ENCODE results near the gene TGIF1.
"Not testable (repeated sequence)": the region's sequence is repeated elsewhere in the genome, so short reads cannot be mapped to it uniquely, and the experiment has no call there.

TGIF1 gene

GRCh38 chr18:3458378-3458777 is 8.4 kb downstream of the TGIF1 start:
- Histone ChIP-seq H3K36me3 (ENCODE audit: control insufficient read depth, low read depth, low read length) (peaks cover 51% of the 10 kb centered on the region), H3K4me3 (ENCODE audit: low read length) (no peak overlapping the region), H3K9me3 (ENCODE audit: control insufficient read depth, low read depth, low read length) (no peaks in the 10 kb centered on the region), H3K9ac (ENCODE audit: low read length) (no peak overlapping the region), H3K4me1 (ENCODE audit: control insufficient read depth, low read depth, low read length) (peaks cover 65% of the 10 kb centered on the region), H3K27ac (ENCODE audit: low read length) (peak overlapping the region; percentile 54), H3K27me3 (ENCODE audit: control insufficient read depth, insufficient read depth, low read length) (no peaks in the 10 kb centered on the region)

DNA sequence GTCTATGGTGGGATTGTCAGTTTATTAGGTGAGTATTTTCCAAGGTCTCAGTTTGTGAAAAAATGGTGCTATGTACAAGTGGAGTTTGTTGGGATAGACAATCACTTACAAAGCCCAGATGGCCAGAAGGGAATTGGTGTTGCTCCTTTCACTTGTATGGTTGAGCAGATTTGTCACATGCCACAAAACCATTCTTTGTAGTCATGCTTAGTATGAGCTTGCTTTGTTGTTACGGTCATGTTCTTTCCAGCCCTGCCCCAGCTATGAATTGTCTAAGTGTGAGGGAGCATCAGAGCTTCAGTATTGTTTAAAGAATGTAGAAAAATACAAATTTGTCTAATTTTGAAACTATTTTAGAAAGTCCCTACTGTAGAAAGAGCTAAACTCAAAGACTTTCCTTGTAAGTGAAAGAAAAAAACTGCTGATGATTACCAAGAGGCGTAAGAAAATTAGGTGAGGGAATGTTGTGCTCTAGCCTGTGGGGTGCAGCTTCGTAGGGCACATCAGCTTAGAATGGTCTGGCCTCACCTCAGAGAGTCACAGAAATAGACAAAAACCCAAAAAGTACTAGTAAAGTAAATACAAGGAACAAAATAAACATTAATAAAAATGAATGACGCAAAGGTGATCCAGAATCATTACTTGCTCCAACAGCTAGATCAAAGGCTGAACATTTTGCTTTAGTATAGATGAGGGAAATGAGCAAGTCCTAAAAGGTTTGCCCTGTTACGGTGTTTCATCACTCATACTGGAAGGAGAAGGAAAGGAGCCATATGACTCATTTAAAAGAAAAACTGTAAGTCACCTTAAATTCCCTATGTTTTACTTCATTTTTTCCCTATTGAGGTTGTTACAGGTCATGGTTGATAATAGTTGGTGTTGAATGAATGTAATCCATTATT is 9.2 kb downstream of the TGIF1 start:
- H3K27me3 ChIP-seq (ENCODE audit: control insufficient read depth, insufficient read depth, low read length), result no peaks in the 10 kb centered on the region
- no peak overlapping the region for H3K9ac ChIP-seq (ENCODE audit: low read length)
- H3K36me3 ChIP-seq (ENCODE audit: control insufficient read depth, low read depth, low read length), result peaks cover 51% of the 10 kb centered on the region
- H3K9me3 ChIP-seq (ENCODE audit: control insufficient read depth, low read depth, low read length), result no peaks in the 10 kb centered on the region
- no peak overlapping the region for H3K4me3 ChIP-seq (ENCODE audit: low read length)
- peaks cover 65% of the 10 kb centered on the region for H3K4me1 ChIP-seq (ENCODE audit: control insufficient read depth, low read depth, low read length)
- H3K27ac ChIP-seq (ENCODE audit: low read length), result peak overlapping the region; percentile 54

DNA sequence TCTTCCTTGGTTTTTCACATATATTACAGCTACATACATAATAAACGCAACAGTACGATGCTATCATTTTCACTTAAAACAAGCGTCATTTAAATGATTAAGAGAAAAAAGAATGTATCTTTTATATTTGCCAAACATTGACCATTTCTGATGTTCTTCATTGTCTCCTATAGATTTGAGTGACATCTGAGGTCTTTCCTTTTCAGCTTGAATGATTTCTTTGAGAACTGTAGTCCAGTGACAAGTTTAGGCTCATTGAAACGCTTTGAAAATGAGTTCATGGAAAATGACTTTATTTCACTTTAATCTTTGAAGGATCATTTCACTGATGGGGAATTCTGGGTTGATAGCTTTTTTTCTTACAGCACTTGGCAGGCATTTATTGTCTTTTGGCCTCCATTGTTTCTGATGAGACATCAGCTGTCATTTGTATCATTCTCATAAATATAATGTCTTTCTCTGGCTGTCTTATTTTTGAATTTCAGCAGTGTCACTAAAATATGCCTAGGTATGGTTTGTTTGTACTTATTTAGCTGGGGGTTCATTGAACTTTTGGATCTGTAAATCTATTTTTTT is 10.9 kb downstream of the TGIF1 start:
- Histone ChIP-seq H3K27ac (ENCODE audit: low read length) (no peak overlapping the region), H3K9me3 (ENCODE audit: control insufficient read depth, low read depth, low read length) (no peaks in the 10 kb centered on the region), H3K9ac (ENCODE audit: low read length) (no peak overlapping the region), H3K36me3 (ENCODE audit: control insufficient read depth, low read depth, low read length) (peaks cover 49% of the 10 kb centered on the region), H3K4me3 (ENCODE audit: low read length) (no peak overlapping the region), H3K27me3 (ENCODE audit: control insufficient read depth, insufficient read depth, low read length) (no peaks in the 10 kb centered on the region), H3K4me1 (ENCODE audit: control insufficient read depth, low read depth, low read length) (peaks cover 51% of the 10 kb centered on the region)

DNA sequence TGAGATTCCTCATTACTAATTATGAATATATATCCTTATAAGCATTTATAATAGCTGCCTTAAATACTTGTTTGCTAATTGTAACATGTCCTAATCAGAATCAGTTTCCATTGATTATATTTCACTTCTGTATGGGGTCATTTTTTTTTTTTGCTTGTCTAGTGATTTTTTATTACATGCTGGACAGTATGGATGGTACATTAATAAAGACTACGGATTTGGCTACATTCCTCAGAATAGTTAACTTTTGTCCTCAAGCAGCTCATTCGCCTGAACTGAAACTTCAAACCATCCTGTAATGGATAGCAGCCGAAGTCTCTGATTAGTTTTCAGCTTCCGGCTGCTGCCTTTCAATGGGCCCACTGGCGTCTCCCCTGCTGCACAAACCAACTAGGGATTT is 11.7 kb downstream of the TGIF1 start:
- no peaks in the 10 kb centered on the region for H3K27me3 ChIP-seq (ENCODE audit: control insufficient read depth, insufficient read depth, low read length)
- H3K9me3 ChIP-seq (ENCODE audit: control insufficient read depth, low read depth, low read length), result no peaks in the 10 kb centered on the region
- H3K9ac ChIP-seq (ENCODE audit: low read length), result no peak overlapping the region
- no peak overlapping the region for H3K4me3 ChIP-seq (ENCODE audit: low read length)
- no peak overlapping the region for H3K27ac ChIP-seq (ENCODE audit: low read length)
- peaks cover 51% of the 10 kb centered on the region for H3K4me1 ChIP-seq (ENCODE audit: control insufficient read depth, low read depth, low read length)
- H3K36me3 ChIP-seq (ENCODE audit: control insufficient read depth, low read depth, low read length), result peaks cover 41% of the 10 kb centered on the region

DNA sequence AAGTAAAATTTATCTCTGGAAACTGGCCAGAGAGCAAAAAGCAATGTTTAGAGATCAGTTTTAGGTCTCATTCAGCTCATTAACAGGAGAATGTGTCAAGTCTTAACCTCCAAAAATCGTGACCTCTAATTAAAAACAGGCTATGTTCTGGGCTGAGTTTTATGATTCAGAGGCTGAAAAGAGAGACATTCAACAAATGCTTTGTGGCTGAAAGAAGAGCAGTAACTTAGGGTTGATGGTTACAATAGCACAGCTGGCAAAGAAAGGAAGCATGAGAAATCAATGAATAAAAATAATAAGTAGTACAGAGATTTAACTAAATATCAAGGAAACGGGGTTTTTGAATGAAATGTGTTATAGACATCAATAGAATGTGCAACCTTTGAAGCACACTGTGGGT is 13.1 kb downstream of the TGIF1 start:
- H3K27me3 ChIP-seq (ENCODE audit: control insufficient read depth, insufficient read depth, low read length), result no peaks in the 10 kb centered on the region
- peaks cover 28% of the 10 kb centered on the region for H3K36me3 ChIP-seq (ENCODE audit: control insufficient read depth, low read depth, low read length)
- peaks cover 47% of the 10 kb centered on the region for H3K4me1 ChIP-seq (ENCODE audit: control insufficient read depth, low read depth, low read length)
- H3K9me3 ChIP-seq (ENCODE audit: control insufficient read depth, low read depth, low read length), result no peaks in the 10 kb centered on the region
- no peak overlapping the region for H3K27ac ChIP-seq (ENCODE audit: low read length)
- no peak overlapping the region for H3K9ac ChIP-seq (ENCODE audit: low read length)
- no peak overlapping the region for H3K4me3 ChIP-seq (ENCODE audit: low read length)

GRCh38 chr18:3466045-3466444 is 16.1 kb downstream of the TGIF1 start:
- Histone ChIP-seq H3K9ac (ENCODE audit: low read length) (no peak overlapping the region), H3K4me1 (ENCODE audit: control insufficient read depth, low read depth, low read length) (peaks cover 34% of the 10 kb centered on the region), H3K27me3 (ENCODE audit: control insufficient read depth, insufficient read depth, low read length) (no peaks in the 10 kb centered on the region), H3K36me3 (ENCODE audit: control insufficient read depth, low read depth, low read length) (peaks cover 1% of the 10 kb centered on the region), H3K9me3 (ENCODE audit: control insufficient read depth, low read depth, low read length) (no peaks in the 10 kb centered on the region), H3K27ac (ENCODE audit: low read length) (no peak overlapping the region), H3K4me3 (ENCODE audit: low read length) (no peak overlapping the region)

DNA sequence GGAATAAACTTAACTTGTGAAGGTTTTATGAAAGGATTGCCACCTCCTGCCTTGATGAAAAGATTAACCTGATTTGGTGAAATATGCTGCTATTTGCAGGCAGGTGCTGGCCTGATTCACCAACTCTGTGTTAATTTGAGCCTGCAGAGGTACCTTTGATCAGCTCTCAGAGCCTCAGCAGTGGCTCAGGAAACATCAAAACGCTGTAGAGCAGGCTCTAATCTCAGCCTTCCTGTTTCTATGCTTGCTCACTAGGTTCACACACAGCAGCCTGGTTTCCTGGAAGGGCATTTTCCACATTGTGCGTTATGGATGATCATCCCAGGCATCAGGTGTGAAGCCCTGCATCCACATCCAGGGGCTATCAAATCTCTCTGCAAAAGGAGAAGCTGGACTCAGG is 16.9 kb downstream of the TGIF1 start:
- Histone ChIP-seq H3K27ac (ENCODE audit: low read length) (no peak overlapping the region), H3K27me3 (ENCODE audit: control insufficient read depth, insufficient read depth, low read length) (no peaks in the 10 kb centered on the region), H3K4me3 (ENCODE audit: low read length) (no peak overlapping the region), H3K9ac (ENCODE audit: low read length) (no peak overlapping the region), H3K36me3 (ENCODE audit: control insufficient read depth, low read depth, low read length) (no peaks in the 10 kb centered on the region), H3K4me1 (ENCODE audit: control insufficient read depth, low read depth, low read length) (peaks cover 34% of the 10 kb centered on the region), H3K9me3 (ENCODE audit: control insufficient read depth, low read depth, low read length) (no peaks in the 10 kb centered on the region)

GRCh38 chr18:3468066-3468705 is 18.2 kb downstream of the TGIF1 start:
- H3K36me3 ChIP-seq (ENCODE audit: control insufficient read depth, low read depth, low read length), result no peaks in the 10 kb centered on the region
- no peak overlapping the region for H3K4me3 ChIP-seq (ENCODE audit: low read length)
- H3K9ac ChIP-seq (ENCODE audit: low read length), result no peak overlapping the region
- no peaks in the 10 kb centered on the region for H3K9me3 ChIP-seq (ENCODE audit: control insufficient read depth, low read depth, low read length)
- H3K4me1 ChIP-seq (ENCODE audit: control insufficient read depth, low read depth, low read length), result peaks cover 24% of the 10 kb centered on the region
- no peak overlapping the region for H3K27ac ChIP-seq (ENCODE audit: low read length)
- H3K27me3 ChIP-seq (ENCODE audit: control insufficient read depth, insufficient read depth, low read length), result no peaks in the 10 kb centered on the region

DNA sequence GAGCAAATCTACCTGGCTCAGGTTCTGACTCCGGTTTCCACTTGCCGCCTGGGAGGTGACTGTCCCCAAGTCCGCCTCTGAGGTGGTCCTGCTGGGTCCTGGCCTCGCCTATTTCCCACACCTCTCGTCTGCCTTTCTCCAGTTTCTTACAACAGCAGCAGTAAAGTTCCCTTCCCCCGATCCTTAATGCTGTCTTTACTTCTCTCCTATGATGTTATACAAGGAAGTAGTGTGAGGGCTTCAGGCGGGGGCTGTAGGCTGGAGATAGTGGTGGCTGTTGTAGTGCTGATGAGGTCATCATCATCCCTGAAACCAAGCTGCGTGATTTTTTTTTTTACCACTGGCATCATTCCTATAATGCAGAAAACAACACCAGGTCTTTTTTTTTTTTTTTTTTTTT is 18.9 kb downstream of the TGIF1 start:
- H3K27ac ChIP-seq (ENCODE audit: low read length), result no peak overlapping the region
- H3K4me3 ChIP-seq (ENCODE audit: low read length), result no peak overlapping the region
- H3K9me3 ChIP-seq (ENCODE audit: control insufficient read depth, low read depth, low read length), result no peaks in the 10 kb centered on the region
- H3K27me3 ChIP-seq (ENCODE audit: control insufficient read depth, insufficient read depth, low read length), result no peaks in the 10 kb centered on the region
- H3K9ac ChIP-seq (ENCODE audit: low read length), result no peak overlapping the region
- H3K36me3 ChIP-seq (ENCODE audit: control insufficient read depth, low read depth, low read length), result no peaks in the 10 kb centered on the region
- peaks cover 24% of the 10 kb centered on the region for H3K4me1 ChIP-seq (ENCODE audit: control insufficient read depth, low read depth, low read length)

DNA sequence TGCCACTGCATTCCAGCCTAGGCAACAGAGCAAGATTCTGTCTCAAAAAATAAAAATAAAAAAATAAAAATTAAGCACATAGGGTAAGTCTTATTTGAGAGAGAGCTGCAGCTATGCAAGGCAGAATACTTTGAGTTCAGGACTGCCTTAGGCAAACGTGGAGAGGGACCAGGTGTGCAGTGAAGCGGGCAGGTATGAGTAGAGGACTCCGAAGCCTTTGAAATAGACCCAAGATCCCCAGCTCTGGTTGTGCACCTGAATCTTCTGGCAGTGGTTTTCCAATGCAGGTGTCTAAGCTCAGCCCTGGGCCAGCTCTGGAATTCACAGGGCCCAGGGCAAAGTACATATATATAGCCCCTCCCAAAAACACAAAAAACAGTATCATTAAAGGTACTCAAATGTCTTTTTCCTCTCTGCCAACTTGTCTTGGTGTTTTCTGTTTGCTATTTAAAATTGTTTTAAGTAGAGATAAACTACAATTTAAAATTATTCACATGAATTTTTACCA is 21.2 kb downstream of the TGIF1 start:
- H3K9me3 ChIP-seq (ENCODE audit: control insufficient read depth, low read depth, low read length), result no peaks in the 10 kb centered on the region
- no peaks in the 10 kb centered on the region for H3K27me3 ChIP-seq (ENCODE audit: control insufficient read depth, insufficient read depth, low read length)
- H3K27ac ChIP-seq (ENCODE audit: low read length), result no peak overlapping the region
- H3K4me1 ChIP-seq (ENCODE audit: control insufficient read depth, low read depth, low read length), result peaks cover 20% of the 10 kb centered on the region
- no peak overlapping the region for H3K9ac ChIP-seq (ENCODE audit: low read length)
- no peak overlapping the region for H3K4me3 ChIP-seq (ENCODE audit: low read length)
- no peaks in the 10 kb centered on the region for H3K36me3 ChIP-seq (ENCODE audit: control insufficient read depth, low read depth, low read length)

DNA sequence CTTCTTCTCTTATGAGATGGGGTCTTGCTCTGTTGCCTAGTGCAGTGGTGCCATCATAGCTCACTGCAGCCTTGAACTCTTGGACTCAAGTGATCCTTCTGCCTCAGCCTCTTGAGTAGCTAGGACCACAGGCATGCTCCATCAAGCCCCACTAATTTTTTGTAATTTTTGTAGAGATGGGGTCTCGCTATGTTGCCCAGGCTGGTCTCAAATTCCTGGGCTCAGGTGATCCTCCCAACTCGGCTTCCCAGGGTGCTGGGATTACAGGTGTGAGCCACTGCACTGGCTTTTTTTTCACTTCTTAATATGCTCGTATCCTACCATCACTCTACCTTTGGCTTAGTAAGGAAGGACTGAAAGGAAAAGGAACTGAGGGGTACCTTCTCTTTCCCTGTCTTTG is 22.1 kb downstream of the TGIF1 start:
- not testable (repeated sequence) for H3K4me3 ChIP-seq (ENCODE audit: low read length); H3K27ac ChIP-seq (ENCODE audit: low read length); H3K36me3 ChIP-seq (ENCODE audit: control insufficient read depth, low read depth, low read length); H3K9ac ChIP-seq (ENCODE audit: low read length); H3K9me3 ChIP-seq (ENCODE audit: control insufficient read depth, low read depth, low read length); H3K27me3 ChIP-seq (ENCODE audit: control insufficient read depth, insufficient read depth, low read length)
- peaks cover 11% of the 10 kb centered on the region for H3K4me1 ChIP-seq (ENCODE audit: control insufficient read depth, low read depth, low read length)

Data from iPS-18a (cell line).